Stimulated activated CD8-positive, alpha-beta memory T cell treated with anti-CD3 and anti-CD28 coated beads, Interleukin-7, amount 100 ng/mL, for 48 hours (primary cell): ENCODE data around the gene TUBGCP2.
A peak's percentile ranks its signal among the peaks of the same experiment; 100 is the strongest.
"Not testable (repeated sequence)": the region's sequence is repeated elsewhere in the genome, so short reads cannot be mapped to it uniquely, and the experiment has no call there.

ENCODE experiments used
- DNase-seq, 2 donors: peaks; one replicate each; pipeline ENCODE4 v3.0.0-alpha.2; 2020; ENCODE audit warnings: low read depth in 1 of 2; ENCODE audit errors: extremely low read depth in 1 of 2

TUBGCP2 gene

DNA sequence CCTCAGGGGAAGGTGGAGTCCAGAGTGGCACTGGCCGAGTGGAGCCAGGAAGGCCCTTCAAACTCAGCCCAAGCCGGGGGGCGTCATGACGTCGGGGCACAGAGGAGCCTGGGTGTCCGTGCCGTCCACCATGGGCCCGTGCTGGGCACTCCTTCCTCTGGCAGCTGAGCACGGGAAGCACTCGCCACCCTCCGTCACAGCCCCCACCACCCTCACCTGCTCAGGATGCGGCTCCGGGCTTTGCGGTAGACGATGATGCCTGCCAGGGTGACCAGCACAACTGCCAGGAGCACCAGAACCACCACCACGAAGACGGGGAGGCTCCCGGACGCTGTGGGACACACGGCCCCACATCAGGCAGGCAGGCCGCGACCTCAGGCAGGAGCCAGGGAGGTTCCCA is 40.1 kb downstream of the TUBGCP2 start:
- DNase-seq = no peak

DNA sequence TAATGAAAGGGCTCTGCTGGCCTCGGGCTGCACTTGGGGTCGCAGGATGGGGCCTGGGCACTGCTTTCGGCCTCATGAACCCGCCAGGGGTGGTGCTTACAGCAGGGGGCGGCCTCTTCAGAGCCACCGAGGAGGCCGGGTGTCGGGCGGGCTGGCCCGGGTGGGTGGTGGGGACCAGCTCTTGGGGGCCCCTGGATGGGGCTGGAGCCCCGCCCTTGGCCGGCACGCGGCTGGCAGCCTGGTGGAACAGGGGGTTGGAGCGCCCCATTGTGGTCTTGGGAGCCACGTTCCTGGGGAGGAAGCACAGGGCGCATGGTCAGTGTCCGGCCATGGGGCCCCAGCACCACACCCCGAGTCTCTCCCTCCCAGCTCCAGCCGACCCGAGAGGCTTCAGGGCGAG is 40.8 kb downstream of the TUBGCP2 start:
- no peak for DNase-seq

DNA sequence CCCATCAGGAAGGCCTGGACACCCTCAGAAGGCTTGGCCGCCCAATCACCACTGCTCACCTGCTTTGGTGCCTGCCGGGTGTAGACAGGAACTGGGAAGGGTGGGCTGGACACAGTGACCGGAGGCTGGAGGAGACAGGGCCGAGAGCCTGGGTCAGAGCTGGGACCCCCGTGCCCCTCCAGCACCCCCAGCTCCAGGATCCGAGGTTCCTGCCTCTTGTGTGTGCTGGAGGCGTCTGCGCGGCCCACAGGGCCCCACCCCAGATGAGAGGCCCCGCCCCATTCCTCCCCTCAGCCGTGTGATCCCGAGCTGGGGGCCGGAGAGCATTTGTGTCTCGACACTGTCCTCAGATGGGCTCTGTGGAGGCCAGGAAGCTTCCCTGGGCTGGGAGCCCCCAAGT is 41.4 kb downstream of the TUBGCP2 start:
- no peak for DNase-seq

DNA sequence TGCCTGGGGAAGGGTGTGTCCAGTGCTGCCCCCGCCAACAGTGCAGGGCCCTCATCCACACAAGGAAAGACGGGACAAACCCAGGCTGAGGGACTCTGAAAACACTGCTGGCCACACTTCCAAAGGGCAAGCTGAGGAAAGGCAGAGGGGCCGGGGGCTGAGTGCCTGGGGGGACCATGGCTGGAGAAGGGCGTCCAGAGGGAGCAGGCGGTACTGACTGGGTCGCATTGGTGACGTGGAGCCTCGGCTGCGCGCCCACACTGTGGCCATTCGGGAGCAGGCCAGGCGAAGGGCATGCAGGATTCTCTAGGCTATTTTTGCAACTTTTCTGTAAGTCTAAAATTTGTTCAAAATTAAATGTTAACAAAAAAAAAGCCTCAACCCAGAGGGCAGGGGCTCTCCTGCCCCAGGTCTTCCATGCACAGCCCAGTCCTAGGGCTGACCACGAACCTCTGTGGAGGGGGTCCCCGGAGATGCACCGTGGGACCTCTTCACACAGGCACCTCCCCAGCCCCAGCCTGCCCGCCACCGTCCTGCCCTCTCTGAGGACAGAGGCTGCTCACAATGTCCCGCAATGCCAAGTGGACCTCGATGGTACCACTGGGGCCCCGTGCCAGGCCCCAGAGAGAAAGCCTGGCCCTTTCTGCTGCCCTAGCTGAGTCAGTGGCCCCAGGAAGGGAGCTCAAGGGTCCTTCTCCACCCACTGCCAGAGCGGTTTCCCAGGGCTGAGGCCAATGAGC is 42.4 kb downstream of the TUBGCP2 start:
- no peak for DNase-seq

DNA sequence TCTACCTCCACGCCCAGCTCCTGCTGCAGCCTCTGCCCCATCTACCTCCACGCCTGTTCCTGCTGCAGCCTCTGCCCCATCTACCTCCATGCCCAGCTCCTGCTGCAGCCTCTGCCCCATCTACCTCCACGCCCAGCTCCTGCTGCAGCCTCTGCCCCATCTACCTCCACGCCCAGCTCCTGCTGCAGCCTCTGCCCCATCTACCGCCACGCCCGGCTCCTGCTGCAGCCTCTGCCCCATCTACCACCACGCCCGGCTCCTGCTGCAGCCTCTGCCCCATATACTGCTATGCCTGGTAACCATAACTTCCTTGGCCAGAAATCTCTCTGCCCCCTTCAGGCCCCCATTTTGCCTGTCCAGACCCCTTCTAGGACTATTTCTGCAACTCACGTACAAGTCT is 43.6 kb downstream of the TUBGCP2 start:
- not testable (repeated sequence) for DNase-seq

DNA sequence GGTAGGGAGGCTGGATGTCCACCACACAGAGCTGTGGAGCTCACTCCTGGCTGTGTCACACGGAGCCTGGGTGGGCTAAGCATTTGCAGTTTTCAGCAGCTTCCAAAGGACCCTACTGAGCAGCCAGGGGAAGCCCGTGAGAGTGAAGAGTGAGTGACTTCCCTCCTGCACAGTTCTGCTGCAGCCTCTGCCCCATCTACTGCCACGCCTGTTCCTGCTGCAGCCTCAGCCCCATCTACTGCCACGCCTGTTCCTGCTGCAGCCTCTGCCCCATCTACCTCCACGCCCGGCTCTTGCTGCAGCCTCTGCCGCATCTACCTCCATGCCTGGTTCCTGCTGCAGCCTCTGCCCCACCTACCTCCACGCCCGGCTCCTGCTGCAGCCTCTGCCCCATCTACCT is 44.2 kb downstream of the TUBGCP2 start:
- no peak for DNase-seq

DNA sequence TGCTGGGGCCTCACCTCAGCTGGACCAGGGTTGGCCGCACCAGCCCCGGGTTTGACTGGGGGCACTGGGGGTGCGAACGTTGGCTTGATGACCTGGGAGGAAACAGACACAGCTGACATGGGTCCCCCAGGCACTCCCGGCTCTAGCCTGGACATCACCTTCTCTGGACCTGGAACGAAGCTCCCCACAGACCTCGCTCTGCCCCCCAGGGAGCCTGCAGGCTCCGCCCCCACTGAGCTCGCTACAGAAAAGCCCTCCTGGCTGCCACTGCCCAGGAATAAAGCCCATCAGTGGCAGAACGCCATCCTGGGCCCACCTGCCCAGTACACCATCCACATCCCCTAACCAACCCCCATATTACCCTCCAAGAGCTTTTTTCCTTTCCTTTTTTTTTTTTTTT is 45.0 kb downstream of the TUBGCP2 start:
- no peak for DNase-seq

DNA sequence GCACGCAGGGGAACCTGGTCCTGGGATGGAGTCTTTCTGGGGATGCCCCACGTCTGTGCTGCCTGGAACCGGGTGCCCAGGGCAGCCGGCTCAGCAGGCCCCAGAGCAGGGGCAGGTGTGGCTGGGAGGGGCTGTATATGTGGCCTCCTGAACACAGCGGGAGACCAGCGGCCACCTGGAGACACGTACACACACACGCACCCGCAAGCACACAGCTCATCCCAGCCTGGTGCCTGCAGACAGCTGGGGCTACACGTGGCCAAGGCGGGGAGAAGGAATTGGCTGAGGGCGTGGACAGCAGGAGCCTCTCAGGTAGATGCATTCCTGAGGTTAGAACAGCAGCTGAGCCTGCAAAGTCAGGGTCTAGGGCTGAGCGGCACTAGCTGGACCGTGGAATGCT is 46.0 kb downstream of the TUBGCP2 start:
- no peak for DNase-seq

DNA sequence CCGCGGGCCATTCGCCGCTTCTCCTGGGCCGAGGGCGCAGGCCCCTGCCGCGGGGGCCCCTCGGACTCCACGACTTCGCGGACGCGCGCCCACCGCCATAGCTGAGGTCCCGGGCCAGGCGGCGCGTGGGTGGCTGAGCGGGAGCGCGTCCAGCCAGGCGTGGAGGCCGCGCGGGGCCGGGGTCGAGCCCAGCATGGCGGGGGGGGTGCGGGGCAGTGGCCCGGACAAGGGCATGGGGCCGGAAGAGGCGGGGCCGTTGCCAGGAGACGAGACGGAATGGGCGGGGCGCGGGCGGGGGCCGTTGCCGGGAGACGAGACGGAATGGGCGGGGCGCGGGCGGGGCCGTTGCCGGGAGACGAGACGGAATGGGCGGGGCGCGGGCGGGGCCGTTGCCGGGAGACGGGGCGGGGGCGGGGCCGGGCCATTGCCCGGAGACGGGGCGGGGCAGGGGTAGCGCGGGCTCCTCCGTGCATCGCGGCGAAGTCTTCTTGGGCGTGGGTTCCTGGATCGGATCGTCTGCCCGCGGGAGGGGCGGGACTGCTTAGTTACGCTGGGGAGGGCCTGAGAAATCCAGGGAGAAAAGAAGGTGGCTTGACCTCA is 46.8 kb downstream of the TUBGCP2 start:
- peak in 1 of 2 donors; percentile 68 for DNase-seq

DNA sequence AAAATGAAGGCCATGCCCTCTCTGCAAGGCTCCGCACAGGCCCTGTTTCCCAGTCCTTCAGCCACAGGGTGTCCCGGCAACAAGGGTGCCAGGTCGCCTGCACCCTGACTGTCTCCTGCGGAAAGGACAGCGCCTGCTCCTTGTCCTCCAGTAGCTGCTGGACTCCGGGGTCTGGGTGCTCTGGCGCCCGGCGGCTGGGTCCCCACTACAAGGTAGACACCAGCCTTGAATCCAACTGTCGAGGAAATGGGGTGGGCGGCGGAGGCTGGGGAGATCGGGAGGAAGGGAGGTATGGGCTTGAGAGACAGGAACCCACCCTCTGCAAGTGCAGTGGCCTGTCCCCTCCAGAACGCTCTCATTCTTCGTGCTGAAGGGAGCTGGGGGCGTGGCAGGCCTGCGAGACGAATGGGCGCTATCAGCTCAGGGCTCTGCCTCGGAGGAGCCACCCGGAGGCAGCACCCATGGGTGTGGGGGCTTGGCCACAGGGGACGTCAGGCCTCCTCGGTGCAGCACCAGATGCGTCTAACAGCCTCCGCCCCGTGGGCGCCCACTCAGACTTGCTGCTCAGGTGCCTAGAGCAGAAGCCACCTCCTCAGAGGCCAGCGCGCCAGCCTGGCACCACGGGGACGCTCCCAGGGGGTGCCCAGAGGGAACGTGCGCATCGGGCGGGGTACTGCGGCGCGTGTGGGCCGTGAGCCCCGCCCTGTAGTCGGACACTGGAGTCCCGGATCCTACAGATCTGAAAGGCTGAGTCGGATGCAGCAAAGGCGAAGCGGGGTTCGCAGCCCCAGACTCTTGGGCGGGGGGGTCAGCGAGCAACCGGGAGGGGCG is 47.6 kb downstream of the TUBGCP2 start:
- DNase-seq = peak in 1 of 2 donors; percentile 75

DNA sequence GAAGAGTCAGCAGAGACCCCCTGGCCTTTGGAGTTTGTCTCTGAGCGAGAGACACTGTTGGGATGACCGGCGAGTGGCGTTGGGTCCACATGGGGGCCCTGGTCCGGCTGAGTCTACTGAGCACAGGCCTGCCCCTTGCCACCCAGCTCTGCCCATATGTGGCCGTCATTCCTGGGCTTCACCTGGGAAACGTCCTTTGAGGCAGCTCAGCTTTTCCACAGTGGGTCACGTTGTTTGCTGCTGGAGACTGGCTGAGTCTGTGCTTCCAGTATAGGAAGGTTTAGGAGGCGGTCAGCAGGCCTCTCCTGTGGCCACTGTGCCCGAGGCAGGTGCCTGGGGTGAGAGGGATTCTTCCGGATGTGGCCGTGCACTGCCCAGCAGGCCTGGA is 49.1 kb downstream of the TUBGCP2 start:
- DNase-seq = no peak

DNA sequence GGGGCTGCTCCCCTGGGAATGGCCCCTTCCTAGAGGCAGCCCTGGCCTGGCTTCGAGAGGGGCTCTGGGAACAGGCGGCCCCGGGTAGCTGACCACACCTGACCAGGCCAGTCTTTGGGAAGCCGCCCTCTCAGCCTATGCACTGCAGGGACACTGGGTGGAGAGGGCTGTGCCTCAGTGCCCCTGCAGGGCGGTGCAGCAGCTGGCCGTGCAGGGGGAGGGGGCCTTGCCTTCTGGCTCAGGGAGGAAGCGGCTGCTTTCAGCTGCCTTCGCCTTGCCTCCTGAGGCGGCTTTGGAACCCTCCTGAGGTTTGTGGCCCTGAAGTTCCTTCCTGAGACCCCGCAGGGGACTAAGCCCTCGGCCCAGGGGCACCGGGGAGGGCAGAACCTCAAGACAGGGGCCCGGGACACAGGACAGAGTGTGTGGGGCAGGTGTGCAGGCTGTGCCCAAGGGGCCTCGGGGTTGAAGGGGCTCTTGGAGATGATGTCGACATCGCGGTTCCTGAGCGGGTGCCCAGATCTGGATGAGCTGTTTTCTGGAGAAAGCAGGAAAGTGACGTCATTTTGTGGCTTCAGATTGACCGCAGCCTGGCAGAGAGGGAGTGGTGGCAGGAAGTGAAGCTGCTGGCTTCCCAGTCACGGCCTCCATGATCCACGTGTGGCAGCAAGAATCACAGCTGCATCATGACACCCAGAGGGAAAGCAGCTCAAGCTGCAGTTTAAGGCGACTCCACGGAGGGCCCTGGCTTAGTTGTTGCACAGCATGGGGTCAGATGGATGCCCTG is 49.7 kb downstream of the TUBGCP2 start:
- peak; percentile 83 to 98 for DNase-seq

DNA sequence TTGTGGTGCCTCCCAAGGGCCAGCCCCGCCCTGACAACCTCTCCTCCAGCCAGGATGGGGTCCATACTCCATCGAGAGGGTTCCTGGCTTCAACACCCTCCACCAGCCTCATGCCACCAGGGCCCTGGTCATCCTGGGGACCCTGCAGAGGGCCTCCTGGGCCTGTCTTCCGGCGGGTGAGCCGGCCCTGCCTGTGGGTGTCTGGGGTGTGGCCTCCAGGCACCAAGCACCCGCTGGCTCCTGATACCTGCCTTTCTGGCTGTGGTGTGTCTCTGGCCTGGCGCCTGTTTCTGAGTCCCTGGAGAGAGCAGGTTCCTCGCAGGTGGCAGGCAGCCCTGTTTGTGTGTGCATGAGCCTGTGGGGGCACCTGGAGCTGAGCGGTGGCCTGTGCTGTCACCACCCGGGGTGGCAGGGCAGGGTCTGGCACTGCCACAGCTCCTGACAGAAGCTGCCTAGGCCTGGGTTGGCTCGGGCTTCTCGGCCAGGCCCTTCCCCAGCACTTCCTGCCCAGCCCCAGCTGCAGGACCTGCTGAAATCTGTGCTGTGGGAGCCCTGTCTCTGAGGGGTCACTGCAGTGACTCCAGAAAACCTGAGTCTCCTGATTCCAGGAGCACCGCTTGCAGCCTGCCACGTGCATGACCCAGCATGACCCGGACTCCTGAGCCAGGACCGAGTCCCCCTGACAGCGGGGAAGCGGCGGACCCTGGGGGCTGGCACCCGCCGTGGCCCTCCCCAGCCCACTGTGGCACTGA is 50.4 kb downstream of the TUBGCP2 start:
- DNase-seq = peak in 1 of 2 donors; percentile 49

DNA sequence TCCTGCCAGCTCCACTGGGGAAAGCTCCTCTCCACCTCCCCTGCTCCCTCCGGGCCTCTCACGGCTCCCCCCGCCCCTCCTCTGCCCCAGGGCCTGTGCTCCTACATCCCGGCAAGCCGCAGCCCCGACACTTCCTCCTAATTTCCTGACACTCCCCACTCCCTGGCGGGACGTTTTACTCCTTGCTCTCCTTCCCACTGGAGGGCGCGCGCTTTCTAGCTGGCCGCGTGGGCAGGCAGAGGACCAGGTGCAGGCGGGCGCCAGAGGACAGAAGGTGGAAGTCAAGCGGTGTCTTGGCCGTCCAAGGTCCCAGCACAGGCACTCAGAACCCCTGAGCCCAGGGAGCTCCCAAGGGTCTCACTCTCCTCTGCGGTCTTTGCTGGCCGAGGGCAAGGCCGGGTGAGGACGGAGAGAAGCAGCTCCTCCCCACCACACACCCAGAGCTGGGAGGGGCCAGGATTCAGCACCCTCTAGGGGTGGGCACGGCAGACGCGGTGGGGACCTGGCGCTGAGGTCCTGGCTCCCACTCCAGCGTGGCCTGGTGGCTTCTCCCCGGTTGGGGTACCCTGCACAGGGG is 51.1 kb downstream of the TUBGCP2 start:
- no peak for DNase-seq

DNA sequence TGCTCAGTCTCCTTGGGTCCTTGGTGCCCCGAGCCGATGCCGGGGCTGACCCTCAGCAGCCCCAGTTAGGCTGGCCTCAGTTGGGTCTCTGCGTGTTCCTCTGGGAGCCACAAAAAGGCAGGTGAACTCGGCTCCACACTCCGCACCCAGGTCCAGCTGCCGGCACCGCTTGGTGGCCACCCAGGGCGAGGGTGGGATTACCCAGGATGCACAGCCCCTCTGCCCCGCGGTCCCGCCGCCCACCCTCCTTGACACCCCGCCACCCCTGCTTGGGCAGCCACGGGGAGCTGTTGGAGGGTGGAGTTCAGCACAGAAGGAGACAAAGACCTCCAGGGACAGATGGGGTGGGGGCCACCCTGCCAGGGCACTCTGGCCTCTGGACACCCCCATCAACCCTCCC is 53.3 kb downstream of the TUBGCP2 start:
- no peak for DNase-seq

DNA sequence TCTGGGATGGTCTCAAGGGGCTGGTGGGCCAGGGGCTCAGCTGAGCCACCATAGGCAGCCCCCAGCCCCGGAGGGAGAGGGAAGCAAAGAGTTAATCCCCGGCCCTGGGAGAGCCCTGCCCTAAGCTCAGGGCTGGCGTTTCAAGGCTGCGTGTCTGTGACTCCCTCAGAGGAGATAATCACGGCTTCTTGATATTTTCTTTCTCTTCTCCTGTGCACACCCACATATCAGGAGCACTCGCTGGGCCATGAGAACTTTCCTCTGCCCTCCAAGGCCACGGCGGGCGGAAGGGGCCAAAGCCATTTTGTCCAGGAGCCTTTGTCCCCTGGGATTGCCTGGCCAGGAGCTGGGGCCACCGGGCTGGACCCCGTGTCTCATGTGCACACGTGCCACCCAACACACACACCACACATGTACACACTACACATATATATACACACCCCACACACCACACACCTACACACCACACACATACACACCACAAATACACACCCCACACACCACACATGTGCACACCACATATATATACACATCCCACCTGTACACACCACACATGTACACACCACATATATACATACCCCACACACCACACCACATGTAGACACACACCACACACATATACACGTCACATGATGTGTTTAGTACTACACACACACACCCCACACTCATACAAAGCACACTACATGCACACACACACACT is 54.1 kb downstream of the TUBGCP2 start:
- no peak for DNase-seq

DNA sequence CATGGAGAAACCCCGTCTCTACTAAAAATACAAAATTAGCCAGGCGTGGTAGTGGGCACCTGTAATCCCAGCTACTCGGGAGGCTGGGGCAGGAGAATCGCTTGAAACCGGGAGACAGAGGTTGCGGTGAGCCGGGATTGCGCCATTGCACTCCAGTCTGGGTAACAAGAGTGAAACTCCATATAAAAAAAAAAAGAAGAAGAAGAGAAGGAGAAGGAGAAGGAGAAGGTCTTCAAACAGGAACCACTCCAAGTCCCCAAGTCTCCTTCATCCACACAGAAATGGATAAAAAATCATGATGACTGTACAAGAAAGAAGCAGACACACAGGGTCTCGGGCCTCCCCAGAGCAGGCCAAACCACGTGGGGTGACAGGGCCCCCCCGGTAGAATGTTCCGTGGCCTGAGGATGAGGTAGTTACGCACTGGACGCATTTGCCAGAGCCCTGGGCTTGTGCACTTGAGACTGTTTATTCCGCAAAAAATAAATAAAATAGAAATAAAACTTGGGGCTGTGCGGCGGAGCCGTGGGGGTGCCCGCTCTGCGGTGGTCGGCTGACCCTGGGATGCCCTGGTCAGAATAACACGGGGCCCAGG is 55.2 kb downstream of the TUBGCP2 start:
- no peak for DNase-seq

DNA sequence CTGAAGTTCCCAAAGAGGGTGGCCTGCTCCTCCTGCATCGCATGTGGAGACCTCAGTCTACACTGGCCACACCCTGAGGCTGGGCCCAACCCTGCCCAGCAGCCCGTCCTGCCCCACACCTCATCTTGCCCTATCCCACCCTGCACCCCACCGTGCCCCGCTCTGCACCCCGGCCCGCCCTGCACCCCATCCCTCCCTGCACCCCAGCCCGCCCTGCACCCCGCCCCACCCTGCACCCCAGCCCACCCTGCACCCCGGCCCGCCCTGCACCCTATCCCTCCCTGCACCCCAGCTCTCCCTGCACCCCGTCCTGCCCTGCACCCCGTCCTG is 56.5 kb downstream of the TUBGCP2 start:
- DNase-seq = no peak
